ENCODE data around the gene ITGA4.

The ITGA4 gene

DNA sequence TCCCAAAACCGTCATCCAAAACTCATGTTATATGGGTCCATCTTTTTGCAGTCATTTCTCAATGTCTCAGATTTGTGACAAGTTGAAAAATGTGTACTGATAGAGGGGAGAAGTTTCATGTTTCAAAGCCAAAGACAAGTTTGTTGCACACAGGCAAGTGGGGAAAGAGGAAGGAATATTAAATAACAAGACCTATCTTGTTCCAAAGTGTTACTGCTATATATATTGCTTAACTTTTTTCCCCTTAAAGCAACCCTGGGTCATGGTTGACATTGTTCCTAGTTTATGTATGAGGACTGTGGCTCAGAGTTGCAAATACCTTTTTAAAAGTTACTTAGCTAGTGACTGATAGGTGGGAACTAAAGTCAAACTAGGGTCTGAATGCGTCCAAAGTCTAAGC lies 1.7 kb downstream of the ITGA4 start:
- peak; percentile 18 for DNase-seq (ENCODE audit: low read depth)

DNA sequence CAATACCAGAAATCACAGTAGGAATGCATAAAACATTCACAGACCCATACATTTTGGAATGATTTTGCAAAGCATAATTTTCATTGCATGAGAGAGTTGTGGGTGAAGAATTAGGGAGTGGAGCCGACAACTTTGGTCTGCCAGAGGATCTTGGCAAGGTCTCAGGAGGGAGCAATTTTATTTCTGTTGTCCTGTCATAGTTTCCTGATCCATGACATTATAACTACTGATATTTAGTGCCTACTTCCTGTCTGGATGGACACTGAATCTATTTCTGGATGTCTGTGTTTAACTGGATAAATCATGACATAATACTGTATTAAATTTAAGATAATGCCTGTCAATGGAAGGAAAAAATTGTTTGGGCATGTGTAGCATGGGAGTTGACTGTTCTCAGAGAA lies 2.4 kb downstream of the ITGA4 start:
- no peak for DNase-seq (ENCODE audit: low read depth)

DNA sequence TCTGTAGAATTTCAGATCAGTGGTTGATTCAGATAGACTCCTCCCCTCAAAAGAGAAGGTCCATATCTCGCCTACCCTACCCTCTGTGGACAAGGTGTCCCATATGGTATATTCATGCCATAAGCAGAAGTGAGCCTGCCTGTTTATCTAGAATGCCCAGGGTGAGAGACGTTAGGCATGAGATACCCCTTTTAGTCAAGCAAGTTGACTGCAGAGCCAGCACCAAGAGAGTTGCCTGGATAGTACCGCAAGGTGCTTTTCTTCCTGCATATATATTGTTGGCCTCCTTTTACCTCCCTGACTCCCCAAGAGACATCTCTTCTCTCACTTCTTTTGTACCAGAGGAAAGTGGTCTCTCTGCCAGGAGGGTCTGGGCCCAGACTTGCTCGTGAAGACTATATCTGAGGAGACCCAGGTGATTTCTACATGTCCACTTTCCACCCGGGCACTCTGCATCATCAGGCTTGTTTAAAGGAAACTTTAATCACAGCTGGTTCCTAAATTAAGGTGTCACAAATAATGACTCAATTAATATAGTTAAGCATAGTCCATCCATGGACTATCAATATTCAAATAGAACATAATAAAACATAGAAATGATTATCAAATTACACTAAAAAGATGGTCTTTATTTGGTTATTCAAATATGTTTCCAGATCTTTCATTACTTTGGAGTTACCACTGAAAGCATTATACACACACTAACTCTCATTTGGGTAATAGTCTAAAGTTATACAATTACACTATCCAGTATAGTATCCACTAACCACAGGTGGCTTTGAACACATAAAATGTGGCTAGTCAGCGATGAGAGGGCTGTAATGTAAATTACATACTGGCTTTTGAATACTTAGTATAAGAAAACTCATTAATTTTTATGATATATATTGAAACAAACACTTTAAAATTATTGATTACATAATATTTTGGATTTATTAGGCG lies 4.1 kb downstream of the ITGA4 start:
- DNase-seq (ENCODE audit: low read depth) = no peak

GRCh38 chr2:181462033-181462432 lies 4.8 kb downstream of the ITGA4 start:
- no peak for DNase-seq (ENCODE audit: low read depth)

- DNase-seq (ENCODE audit: low read depth) = no peak
These were observed 6.4 kb downstream of the ITGA4 start for GRCh38 chr2:181463588-181463987.

DNA sequence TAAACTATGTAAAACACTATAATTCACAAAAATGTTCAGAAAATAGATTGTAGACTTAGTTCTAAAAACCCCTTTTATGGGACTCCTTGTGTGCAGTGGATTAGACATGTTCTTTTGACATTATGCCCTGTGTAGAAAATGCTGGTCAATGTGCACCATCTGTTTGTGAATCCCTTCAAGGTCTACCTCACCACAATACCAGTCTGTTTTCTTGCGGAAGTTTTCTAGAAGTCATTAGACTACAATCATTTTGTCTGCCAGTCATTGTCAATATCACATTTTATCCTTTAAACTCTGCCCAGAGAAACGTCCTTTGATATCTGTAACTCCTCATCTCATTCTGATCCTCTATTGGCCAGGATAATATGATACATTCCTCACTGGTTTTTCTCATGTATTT lies 7.8 kb downstream of the ITGA4 start:
- DNase-seq (ENCODE audit: low read depth) = no peak

- peak; percentile 96 for DNase-seq (ENCODE audit: low read depth)
These were observed 8.6 kb downstream of the ITGA4 start for GRCh38 chr2:181465676-181466375.

- DNase-seq (ENCODE audit: low read depth) = peak; percentile 54
These were observed 9.7 kb downstream of the ITGA4 start for GRCh38 chr2:181466661-181467576.

DNA sequence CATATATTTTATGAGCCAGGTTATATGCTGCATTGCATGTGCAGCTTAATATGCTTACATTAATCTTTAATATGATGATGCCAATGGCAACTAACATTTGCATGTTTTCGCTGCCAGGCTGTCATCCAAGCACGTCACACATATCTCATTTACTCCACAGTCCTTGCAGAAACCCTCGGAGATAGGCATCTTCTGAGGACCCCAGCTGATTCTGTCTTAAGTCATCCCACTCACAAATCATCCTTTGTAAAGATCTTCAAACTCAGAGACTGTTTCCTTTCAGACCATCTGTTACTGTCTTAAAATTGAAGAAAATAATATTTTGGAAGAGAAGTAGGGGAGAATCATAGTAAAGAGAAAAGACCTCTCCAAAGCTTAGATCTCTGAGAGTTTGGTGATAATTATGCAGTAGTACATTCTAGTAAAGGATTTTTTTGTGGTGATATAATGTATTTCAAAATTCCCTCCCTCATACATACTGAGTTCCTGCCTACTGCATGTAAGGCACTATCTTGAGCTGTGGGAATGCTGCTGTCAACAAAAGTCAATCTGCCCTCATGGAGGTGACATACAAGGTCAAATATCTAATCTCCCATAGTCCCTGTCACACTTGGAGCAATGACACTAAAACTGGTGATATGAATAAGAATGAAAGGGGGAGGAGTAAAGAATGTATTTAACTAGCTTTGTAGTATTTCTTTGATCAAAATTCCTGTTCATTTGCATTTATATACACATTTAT lies 11.0 kb downstream of the ITGA4 start:
- no peak for DNase-seq (ENCODE audit: low read depth)

DNA sequence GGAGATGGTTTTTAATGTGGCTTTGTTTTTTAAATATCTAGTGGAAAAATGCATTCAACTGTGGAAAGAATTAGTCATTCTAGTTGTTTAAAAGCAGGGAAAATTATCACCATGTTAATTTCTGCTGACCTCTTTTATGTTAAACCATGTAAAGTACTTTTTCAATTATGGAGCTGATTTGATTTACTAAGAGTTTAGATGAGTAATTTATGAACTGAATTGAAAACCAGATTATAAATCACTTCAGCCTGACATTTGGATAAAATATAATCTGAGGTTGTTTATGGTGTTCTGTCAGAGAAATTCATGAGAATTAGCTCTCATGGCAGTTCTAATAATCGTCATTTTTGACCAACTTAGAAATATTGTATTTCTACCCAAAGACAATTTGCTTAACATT lies 11.6 kb downstream of the ITGA4 start:
- DNase-seq (ENCODE audit: low read depth) = no peak

DNA sequence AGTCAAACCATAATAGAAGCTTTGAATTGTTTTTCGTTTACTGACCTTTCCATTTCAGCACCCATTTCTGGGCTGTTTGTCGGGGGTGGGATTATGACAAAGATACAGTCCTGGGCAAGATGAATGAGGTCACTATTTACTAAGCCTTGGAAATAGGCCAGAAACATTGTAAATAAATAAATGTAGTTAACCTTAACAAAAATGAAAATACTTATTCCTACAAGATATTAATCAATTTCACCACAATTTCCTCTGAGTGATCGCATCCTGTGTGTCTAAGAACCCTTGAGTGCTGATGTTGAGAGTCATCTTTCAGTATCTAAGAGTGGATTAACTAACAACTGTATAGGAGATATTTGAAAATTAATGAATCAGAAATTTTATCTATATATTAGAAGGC lies 14.0 kb downstream of the ITGA4 start:
- DNase-seq (ENCODE audit: low read depth) = no peak

DNA sequence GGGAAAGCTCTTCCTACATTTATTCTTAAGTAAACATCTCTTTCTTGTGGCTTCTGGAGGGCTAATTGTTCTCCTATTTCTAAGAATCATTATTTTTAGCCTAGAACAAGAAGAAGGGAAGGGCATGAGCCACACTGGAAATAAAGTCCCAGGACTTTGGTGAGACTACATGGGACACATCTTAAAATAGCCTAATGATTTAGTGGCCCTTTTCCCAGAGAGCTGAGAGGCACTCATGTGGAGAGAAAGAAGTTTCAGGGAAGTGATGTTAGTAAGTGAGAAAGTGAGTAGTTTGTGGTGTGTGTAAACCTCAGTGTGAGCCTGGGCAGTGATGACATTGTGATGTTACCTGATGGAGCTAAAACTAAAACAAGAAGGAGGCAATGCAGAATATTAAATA lies 14.6 kb downstream of the ITGA4 start:
- DNase-seq (ENCODE audit: low read depth) = no peak

GRCh38 chr2:181472990-181473389 lies 15.8 kb downstream of the ITGA4 start:
- DNase-seq (ENCODE audit: low read depth) = no peak

DNA sequence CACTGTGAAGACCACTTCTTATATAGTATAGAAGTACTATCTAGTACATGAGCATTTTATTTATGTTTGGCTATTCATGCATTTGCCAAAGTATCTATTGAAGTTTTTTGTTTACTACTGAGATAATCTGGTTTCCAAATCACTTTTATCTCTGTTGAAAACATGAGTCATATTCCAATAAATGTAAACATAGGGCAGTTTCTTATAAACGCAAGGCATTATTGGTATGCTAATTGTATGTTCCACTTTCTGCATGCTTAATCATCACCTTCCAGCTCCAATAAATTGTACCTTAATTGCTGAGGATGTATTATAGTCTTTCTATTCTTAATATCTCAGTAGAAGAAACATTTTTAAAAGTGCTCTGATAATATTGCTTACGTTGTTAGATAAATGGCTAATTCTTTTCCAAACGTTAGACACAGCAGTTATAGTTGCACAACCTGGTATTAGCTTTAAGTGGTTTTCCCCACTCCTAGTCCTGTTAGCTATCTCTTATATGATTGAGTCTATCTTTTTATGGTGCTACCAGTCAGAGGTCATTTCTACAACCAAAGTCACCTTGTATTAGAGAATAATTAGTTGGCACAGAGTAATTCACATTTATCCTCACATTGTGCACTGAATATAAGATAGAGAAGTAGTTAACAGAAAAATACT lies 17.2 kb downstream of the ITGA4 start:
- no peak for DNase-seq (ENCODE audit: low read depth)

GRCh38 chr2:181483211-181483610 lies 26.0 kb downstream of the ITGA4 start:
- no peak for DNase-seq (ENCODE audit: low read depth)

- DNase-seq (ENCODE audit: low read depth) = peak; percentile 31
These were observed 26.7 kb downstream of the ITGA4 start for GRCh38 chr2:181483876-181484275.

DNA sequence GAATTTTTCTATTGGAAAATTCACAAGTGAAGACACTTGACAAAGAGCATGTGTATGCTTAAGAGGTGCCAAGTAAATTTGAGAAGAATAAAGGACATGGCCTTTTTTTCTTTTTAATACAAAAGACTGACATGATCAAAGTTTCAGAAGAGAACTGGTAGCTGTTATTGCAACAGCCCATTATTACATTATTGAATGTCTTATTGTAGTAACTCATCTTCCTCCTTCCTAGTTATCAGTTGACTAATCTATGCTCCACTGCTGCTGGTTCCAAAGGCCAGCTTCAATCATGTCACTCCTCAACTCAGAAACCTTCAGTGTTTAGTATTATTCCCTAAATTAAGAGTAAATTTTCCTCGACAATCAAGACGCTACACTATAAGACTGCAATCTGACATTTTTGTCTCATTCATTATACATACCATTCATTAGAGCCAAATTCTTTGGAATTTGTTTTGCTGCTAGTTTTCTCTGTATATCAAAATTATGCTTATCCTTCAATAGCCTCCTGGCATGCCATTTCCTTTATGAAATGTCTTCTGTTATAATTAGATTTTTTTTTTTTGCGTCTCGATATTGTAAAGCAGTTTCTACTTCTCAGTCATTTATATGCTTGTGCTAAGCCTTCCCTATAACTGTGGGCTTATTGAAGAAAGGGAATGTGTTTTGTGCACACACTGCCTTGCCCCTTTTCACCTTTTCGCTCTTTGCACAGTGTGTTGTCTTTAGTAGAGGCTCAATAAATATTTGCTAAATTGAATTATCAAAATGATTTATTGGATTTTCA lies 27.9 kb downstream of the ITGA4 start:
- no peak for DNase-seq (ENCODE audit: low read depth)

GRCh38 chr2:181485638-181485946 lies 28.4 kb downstream of the ITGA4 start:
- DNase-seq (ENCODE audit: low read depth) = no peak

DNA sequence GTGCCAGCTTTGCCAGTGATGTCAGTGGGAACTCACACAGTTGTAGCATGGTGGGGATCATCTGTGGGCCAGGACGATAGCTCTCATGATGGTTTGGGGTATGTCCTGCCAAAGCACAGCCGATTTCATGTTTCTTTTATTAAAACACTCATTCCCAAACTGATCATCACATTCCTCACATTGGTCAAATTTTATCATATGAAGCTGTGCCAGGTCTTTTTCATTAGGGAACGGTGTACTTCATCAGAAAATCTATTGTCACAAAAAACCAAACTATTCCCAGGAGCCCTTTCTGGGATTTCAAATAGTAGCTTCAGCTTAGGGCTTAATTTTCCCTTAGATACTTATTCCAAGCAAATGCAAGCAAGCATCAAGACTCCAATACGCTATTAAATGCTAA lies 42.0 kb downstream of the ITGA4 start:
- no peak for DNase-seq (ENCODE audit: low read depth)

DNA sequence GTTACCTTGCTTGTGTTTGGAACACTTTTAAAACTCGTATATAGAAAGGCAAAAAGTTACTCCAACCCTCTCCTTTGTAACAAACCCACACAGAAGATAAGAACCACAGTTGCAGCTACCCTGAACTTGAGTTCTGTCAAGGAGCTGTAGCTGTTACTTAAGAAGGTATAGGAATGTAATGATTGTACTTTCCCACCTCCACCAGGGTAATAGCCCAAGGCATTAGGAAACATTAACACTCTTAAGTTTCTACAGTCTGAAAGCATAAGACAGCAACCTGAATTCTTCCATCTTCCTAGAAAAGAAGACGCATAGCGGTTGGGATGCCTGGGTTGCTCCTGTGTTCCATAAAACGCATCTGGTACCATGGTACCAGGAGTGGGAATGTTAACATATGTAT lies 43.0 kb downstream of the ITGA4 start:
- DNase-seq (ENCODE audit: low read depth) = no peak

Measured in fibroblast of gingiva (primary cell).